ENCODE measurements around the gene IDH1.

IDH1 gene

DNA sequence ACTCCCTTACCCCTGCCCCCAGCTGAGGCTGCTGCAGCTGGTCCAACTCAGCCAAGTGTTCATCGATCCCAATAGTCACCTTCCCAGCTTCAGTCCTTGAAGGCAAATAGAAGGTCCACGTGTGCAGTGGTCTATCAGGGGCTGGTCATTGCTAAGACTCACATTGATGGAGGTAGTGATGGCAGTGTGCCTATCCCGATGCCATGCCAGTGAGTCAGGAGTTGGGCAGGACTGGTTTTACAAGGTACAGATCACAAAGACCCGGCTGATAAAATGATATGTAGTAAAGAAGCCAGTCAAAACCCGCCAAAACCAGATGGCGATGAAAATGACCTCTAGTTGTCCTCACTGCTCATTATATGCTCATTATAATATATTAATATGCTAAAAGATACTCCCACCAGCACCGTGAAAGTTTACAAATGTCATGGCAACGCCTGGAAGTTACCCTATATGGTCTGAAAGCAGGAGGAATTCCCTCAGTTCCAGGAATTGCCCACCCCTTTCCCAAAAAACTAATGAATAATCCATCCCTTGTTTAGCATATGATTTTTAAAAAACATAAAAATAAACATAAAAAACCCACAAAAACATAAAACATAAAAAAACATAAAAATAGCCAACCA lies 62.1 kb downstream of the IDH1 start:
- TF ChIP-seq CTCF (IDR thresholded peaks at IDR 0.05; ENCODE audit: low read depth, low read length) = no peak
- no peak for DNase-seq (ENCODE audit: low read depth, low spot score)
- in situ Hi-C loops (cut with HindIII; ENCODE audit: low sequenced_read_pairs) = no loop called here
- no peak overlapping the region for H3K4me3 ChIP-seq (ENCODE audit: low read depth, low read length)

DNA sequence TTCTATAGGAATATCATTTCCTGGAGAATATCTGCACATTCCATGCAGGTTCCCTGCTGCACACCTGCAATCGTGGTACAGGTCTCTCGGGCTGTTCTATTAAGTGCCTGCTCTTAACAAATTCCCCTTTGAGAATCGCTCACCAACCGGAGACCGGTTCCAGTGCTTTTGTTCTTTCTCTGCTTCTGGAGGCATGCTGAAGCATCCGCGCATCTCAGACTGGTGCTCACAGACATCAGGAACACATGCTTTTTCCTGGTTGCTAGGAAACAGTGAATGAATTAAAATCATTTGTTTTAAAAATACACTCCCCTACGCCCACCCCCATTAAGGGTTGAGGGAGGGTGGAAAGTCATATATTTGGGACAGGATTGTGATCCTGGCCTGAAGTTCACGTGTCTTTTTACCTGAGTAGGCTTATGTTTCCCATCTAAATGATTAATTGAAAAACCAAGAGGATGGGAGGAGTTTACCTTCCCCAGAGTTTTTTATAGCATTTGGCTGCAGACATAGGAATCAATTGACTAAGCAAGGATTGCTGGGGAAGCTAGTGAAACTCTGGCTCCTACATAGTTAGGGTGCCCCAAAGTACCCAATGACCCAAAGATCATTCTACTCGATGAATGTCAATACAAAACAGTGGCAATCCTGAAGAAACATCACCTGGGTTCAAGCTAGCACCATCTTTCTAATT lies 64.9 kb downstream of the IDH1 start, which contains the start of gene C2orf80:
Gene C2orf80 (minus strand): TSS at position 221 of the 694 bp plus-strand sequence. CDS start 3,044 bp downstream, outside the sequence.
- no peak for DNase-seq (ENCODE audit: low read depth, low spot score)
- no peak within 1 kb of the TSS for H3K4me3 ChIP-seq (ENCODE audit: low read depth, low read length)
- in situ Hi-C loops (cut with HindIII; ENCODE audit: low sequenced_read_pairs) = no loop called here
- no peak for TF ChIP-seq CTCF (IDR thresholded peaks at IDR 0.05; ENCODE audit: low read depth, low read length)

GRCh38 chr2:208189069-208189809 lies 65.6 kb downstream of the IDH1 start:
- in situ Hi-C loops (cut with HindIII; ENCODE audit: low sequenced_read_pairs) = no loop called here
- DNase-seq (ENCODE audit: low read depth, low spot score) = no peak
- TF ChIP-seq CTCF (IDR thresholded peaks at IDR 0.05; ENCODE audit: low read depth, low read length) = no peak
- H3K4me3 ChIP-seq (ENCODE audit: low read depth, low read length) = no peak overlapping the region

DNA sequence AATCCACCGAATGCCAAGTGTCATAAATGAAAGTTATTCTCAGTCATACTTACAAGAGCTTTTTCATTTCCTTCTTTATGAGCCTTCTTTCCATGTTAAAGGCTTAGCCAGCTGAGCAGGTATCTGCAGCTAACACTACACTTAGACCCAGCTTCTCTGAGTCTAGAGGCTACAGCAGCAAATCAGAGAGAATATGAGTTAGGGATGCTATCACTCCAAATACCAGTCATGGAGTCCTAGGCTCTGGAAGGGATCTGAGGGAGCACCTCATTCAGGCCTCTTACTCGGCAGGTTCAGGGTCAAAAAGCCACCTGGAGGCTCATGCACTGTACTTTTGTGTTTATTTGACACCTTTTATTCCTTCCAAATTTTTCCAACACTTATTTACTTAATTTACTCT lies 68.0 kb downstream of the IDH1 start:
- no peak for TF ChIP-seq CTCF (IDR thresholded peaks at IDR 0.05; ENCODE audit: low read depth, low read length)
- H3K4me3 ChIP-seq (ENCODE audit: low read depth, low read length) = no peak overlapping the region
- in situ Hi-C loops (cut with HindIII; ENCODE audit: low sequenced_read_pairs) = no loop called here
- DNase-seq (ENCODE audit: low read depth, low spot score) = no peak

- DNase-seq (ENCODE audit: low read depth, low spot score) = no peak
- in situ Hi-C loops (cut with HindIII; ENCODE audit: low sequenced_read_pairs) = no loop called here
- no peak overlapping the region for H3K4me3 ChIP-seq (ENCODE audit: low read depth, low read length)
- no peak for TF ChIP-seq CTCF (IDR thresholded peaks at IDR 0.05; ENCODE audit: low read depth, low read length)
Observed at GRCh38 chr2:208186465-208186864, 68.4 kb downstream of the IDH1 start.

Data from astrocyte of the spinal cord (primary cell).